Hypothalamus (tissue), 51 donors: ENCODE data around the gene SPINK1.
A peak's percentile ranks its signal among the peaks of the same experiment; 100 is the strongest.
"Not testable (repeated sequence)": the region's sequence is repeated elsewhere in the genome, so short reads cannot be mapped to it uniquely, and the experiment has no call there.

Experiments used
- DNase-seq, 51 donors: peaks; one replicate each; lab custom pipeline; 2025; lab: John Stamatoyannopoulos, UW

Gene SPINK1, protein sequence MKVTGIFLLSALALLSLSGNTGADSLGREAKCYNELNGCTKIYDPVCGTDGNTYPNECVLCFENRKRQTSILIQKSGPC

DNA sequence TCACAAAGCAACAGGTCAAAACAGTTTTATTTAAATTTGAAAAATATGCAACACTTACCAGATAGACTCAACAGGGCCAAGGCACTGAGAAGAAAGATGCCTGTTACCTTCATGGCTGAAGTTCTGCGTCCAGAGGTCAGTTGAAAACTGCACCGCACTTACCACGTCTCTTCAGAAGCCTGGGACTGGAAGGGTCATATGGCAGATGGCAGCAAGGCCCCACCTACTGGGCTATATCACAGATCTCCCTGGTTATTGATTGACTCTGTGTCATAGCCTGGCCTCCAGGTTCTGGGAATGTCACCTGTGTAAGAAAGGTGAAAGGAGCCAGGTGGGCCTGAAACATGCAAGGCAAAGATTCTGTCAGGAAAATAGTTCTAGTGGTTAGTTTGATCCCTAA lies at the start of gene SPINK1:
SPINK1 (minus strand) TSS at position 207 of the 400 bp plus-strand sequence; CDS start at position 113, 94 bp downstream.
- no peak for DNase-seq

DNA sequence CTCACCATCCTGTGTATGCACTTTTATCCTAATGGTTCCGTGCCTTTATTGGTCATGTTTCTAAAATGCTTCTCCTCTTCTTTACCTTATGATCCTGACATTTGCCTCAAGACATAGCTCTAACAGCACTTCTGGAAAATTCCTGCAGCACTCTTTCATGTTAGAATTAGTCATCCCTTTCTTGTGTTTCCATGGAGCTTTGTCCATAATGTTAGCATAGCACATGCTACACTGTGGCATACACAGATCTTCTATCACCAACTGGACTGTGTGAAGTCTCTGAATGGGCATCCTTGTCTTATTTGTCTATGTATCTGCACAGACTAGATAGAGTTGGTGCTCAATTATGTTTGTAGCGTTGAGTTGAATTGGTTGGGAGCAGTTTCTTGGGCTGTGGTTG lies 49.0 kb upstream of the SPINK1 start:
- DNase-seq = no peak

DNA sequence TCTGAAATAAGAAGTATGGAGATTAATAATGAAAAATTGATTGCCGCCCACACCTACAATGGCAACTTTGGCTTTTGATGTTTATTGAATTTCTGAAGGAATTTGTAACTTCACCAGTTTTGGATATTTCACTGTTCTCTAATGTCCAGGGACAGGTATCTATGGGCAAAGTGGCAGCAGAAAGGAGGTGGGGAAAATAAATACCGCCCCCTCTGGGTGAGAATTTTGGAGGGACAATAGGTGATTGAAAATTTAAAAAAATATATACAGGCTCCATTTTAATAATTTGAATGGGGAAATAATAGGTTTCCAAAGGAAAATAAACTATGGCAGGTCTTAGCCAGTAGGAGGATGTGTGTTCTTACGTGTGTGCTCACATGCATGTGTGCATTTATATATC lies 48.3 kb upstream of the SPINK1 start:
- DNase-seq = no peak

DNA sequence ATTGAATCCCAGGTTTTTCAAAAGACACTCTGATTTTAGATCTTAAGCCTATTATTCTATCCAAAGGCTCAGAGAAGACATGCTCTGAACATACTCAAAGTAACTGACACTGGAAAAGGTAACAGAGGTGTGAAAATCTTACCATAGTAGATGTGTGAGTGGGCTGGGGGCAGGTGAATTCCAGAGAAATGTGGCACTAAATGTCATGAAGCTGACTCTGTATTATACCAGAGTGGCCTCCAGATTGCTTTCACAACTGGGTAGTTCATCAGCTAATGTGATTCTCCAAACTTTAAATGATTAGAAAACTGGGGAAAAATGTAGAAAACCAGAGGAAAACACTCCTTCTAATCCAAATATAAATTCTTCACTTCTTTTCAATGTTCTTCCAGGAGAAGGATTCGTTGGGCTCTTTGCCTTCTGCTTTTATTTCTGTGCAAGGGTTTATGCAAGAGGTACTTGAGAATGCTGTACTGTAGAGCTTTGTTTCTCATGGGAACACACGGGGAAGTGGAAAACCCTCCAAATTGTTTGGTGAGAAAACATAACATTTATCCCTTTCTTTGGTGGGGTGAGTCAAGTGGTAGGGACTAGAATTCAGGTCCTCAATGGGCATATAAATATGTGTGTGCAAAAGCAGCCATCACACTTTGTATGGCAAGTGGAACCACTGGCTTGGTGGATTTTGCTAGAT lies 46.7 kb upstream of the SPINK1 start, which contains the start of gene SCGB3A2:
SCGB3A2 (plus strand) TSS at position 646 of the 694 bp plus-strand sequence. CDS start 93 bp downstream, outside the sequence.
- DNase-seq = no peak

DNA sequence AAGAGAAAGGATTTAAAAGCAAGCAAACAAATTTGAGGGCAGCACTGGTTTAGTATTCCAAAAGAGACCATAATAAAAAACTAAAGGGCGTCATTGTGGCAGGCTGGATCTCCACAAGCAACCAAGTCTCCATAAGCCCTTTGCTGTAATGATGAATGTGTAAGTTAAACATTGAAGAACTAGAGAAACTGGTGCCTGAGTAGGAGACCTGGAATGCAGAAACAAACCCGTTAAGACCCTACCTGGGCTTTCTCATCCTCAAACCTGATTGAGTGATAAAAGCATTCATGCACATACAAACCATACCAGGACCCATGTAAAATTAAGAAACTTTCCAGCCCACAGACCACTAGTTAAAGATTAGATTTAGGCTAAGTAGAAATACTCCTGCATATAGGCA lies 45.2 kb upstream of the SPINK1 start:
- DNase-seq = no peak

DNA sequence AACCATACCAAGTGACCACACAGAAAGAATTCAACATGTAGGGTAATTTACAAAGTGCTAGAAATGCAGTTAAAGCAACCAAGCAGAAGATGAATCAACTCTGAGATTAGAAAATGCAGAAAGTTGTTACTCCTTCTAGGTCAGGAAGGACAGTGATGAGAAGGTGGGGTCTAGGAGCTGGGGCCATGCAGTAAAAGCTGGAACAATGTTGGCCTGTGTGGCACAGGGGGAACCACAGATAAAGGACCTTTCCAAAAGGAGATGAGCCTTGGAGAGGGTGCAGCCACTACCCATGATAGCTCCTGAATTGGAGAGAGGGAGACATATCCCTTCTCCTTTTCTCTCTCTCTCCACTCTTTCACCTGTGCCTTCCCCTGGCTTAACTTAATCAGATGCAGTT lies 44.7 kb upstream of the SPINK1 start:
- no peak for DNase-seq

DNA sequence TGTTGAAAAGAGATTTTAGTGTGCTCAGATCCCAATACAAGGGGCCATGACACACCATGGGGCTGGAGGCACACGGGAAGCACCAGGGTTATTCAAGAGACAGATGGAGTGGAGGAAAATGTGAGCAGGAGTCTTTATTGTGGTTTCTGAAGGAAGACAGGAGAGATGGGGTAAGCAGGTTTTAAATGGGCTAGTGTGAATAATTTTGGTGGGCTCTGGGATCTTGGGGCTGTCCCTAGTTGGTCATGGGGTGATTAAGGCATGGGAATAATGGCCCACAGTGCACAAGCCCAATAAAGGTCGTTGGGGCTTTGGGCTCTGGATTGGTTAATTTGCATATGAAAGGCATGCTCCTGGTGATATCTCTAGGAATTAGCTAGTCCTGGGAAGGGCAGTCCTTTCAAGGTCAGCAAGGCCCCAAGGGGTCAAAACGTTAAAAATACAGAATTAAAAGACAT lies 43.5 kb upstream of the SPINK1 start:
- no peak for DNase-seq

DNA sequence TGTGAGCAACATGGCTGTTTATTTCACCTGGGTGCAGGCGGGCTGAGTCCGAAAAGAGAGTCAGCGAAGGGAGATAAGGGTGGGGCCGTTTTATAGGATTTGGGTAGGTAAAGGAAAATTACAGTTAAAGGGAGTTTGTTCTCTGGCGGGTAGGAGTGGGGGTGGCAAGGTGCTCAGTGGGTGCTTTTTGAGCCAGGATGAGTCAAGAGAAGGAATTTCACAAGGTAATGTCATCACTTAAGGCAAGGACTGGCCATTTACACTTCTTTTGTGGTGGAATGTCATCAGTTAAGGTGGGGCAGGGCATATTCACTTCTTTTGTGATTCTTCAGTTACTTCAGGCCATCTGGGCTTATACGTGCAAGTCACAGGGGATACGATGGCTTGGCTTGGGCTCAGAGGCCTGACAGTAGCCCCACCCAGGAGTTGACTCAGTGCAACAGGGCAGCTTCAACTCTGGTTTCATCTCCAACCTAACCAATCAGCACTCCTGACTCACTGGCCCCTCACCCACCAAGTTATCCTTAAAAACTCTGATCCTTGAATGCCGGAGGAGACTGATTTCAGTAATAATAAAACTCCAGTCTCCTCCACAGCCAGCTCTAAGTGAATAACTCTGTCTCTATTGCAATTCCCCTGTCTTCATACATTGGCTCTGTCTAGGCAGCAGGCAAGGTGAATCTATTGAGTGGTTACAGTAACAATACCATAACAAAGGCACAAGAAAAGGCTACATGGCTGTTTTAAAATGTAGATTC lies 42.8 kb upstream of the SPINK1 start:
- not testable (repeated sequence) for DNase-seq

DNA sequence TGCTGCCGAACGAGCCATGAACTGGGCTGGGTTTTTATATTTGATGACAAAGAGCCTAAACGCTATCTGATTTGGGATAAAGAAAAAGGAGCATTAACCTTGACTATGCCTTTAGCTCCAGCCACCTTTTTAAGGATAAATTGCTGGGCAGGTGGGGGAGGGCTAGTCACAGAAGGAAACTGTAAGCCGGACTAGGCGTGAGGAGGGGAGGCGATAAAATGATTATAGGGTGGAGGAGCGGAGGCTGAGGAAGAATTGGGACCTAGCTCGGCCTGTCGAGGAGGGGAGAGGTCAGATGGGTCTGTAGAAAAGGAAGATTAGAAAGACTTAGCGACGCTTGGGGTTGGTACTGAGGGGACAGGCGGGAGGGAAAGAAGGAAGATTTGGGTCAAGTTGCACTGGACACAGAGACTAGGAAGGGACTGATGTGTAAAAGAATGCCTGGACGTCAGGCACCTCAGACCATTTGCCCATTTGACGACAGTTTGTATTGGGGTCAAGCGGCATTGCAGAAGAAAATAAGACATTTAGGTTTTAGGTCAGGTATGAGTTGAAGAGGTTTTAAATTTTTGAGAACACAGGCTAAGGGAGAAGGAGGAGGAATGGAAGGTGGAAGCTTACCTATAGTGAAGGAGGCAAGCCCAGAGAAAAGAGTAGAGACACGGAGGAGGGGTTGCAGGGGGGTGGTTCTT lies 41.4 kb upstream of the SPINK1 start:
- DNase-seq = not testable (repeated sequence)

DNA sequence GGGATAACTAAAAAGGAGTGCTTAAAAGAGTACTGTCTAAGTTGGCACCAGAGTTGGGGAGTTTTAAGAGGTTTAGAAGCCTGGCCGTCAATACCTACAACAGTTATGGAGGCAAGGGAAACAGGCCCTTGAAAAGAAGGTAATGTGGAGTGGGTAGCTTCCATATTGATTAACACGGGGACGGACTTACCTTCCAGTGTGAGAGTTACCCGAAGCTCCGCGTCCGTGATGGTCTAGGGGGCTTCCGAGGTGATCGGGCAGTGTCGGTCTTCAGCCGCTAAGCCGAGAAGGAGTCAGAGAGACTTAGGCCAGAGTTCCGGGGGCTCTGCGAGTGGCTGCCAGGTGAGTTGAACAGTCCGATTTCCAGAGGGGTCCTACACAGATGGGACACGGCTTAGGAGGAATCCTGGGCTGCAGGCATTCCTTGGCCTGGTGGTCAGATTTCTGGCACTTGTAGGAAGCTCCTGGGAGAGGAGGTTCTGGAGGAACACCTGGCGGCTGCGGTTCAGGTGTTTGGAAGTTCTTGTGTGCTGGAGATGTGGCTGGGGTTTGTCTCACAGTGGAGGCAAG lies 40.6 kb upstream of the SPINK1 start:
- not testable (repeated sequence) for DNase-seq

DNA sequence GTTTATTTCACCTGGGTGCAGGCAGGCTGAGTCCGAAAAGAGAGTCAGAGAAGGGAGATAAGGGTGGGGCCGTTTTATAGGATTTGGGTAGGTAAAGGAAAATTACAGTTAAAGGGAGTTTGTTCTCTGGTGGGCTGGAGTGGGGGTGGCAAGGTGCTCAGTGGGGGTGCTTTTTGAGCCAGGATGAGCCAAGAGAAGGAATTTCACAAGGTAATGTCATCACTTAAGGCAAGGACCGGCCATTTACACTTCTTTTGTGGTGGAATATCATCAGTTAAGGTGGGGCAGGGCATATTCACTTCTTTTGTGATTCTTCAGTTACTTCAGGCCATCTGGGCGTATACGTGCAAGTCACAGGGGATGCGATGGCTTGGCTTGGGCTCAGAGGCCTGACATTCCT lies 38.4 kb upstream of the SPINK1 start:
- not testable (repeated sequence) for DNase-seq

DNA sequence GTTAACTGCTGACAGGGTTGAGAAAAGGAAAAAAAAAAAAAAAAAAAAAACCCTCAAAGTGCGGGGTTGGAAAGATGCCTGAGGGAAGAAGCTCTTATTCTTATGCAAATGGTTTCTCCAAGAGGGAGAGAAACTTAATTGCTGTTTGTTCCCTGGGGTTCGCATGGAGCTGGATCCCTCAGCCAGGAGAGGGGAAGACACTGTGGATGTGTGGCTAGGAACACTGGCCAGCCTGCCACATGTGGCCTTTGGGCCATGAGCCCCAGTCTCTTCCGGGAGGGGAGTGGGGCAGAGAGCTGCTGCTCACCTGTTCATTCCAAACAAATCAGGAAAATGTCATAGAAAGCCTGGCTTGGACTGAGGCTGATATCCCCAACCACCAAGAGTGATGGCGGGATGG lies 37.6 kb upstream of the SPINK1 start:
- no peak for DNase-seq

DNA sequence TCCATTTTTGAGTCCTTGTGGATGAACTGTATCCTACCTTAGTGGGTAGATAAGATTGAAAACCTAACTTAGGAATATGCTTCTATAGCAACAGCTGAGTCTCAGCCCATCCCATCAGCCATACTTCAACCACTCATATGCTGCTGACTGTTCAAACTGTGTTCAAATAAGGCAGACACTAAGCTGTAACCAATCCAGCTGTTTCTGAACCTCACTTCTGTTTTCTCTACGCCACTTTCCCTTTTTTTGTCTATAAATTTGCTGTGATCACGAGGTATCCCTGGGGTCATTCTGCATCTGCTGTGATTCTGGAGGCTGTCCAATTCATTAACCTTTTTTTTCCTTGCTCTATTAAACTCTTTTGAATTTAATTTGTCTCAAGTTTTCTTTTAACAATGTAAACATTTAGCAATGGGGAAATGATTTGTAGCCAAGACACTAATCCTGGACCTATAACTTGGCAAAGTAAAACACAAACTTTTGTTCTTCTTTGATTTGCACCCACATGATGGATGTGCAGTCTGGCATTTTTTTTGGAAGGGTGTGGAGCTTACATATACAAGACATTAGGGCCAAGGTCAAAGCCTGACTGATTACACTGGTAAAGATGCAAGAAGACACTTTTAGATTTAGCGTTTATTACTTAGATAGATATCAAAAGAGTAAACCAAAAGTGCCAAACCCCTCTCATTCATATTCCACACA lies 32.1 kb upstream of the SPINK1 start:
- DNase-seq = no peak

DNA sequence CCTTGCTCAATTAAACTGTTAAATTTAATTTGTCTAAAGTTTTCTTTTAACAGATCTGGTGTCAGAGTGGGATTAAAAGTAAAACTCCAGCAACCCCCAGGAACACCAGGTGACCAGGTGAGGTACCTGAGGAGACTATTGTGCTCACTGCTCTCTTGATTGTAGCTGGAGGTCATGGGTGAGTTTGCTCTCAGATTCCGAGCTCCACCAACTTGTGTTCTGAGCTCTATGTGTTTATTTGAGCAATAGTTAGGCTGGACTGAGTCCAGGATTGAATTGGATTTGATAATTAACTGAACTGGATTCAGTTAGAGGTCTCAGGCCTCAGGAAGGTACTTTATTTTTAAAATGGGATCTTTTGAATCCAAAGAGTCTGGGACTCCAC lies 29.2 kb upstream of the SPINK1 start:
- no peak for DNase-seq

DNA sequence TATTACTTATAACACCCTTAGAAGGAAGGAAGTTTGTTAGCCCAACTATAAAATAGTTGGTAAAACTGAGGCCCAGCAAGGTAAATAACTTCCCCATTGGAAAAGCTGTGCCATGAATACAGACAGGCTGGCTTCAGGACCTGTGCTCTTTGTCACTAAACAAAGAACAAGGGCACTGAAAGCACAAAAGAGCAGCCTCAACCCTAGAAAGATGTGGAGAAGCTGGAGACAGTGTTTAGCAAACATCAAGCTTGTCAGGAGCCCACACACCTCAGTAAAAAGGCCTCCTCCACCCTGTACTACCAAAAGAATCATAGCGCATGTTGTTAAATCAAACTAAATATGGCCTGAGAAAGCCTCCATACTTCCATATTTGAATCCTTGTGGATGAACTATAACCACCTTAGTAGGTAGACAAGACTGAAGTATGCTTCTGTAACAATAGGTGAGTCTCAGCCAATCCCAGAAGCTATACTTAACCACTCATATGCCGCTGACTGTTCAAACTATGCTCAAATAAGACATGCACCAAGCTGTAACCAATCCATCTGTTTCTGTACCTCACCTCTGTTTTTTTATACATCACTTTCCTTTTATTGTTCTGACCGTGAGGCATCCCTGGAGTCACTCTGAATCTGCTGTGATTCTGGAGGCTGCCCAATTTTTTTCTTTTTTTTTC lies 28.6 kb upstream of the SPINK1 start:
- DNase-seq = no peak

DNA sequence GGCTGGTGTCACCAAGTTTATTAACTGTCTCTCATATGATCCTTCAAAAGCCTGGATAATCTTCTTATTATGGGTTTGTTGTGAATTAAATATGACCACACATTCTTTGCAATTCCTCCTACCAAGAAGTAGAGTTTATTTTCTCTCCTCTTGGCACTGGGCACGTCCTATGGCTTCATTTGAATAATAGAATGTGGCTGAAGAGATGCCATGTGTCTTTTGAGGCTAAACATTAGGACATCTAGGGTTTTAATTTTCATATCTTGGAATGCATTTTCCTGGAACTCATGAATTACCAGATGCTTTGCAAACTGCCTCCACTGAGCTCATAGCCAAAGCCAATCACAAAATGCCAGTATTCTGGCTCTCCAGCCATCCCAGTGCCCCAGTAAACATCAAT lies 27.1 kb upstream of the SPINK1 start:
- no peak for DNase-seq

DNA sequence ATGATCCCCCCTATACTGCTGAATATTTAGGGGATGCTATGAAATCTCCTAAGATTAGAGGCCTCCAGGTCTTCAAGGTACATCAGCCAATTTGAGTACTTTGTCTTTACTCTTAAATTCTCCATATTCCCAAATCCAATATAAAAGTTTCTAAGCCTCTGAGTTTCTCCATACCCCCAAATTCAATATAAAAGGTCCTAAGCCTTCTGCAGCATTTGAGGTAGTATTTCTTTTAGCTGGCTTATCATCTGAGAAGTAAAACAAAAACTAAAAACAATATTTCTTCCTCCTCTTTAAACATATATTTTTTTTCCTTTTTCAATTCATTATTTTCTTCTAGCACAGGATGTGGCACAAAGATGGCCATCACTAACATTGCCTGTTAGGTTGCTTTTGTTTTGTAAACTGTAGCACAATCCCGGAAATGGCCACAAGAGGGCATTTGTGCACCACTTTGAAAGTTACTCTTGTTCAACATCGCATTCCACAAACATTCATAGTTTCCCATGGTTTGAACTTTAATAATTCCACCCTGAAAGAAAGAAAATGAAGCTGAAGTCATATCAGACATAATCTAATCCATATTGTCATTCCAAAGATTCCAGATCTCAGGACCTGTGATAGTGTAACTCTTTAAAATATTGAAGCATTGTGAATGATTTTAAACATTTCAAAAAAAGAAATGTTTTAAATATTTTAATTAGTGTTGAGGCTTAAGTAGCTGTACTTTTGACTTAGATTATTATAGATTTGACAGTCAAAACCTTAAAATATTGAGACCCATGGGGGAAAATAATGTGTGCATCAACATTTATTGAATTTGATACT lies 26.0 kb upstream of the SPINK1 start:
- peak in 34 of 51 donors; percentile 0 to 75 (median 22) for DNase-seq

DNA sequence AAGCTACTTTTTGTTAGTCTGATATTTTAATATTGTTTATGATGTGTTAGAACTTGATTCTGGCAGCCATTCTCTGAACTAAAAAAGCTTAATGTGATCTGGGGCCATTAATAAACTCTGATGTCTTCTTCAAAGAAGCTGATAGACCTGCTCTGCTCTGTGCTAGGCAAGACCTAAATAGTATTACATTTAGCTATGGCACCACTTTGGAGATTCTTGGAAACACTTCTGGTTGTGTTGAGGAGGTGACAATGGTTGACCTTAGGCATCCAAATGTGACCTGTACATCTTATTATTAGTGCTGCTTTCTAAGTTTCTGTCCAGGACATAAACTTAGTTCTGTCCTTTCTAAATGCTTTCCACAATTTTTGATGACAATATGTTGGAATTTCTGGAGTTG lies 25.3 kb upstream of the SPINK1 start:
- no peak for DNase-seq

DNA sequence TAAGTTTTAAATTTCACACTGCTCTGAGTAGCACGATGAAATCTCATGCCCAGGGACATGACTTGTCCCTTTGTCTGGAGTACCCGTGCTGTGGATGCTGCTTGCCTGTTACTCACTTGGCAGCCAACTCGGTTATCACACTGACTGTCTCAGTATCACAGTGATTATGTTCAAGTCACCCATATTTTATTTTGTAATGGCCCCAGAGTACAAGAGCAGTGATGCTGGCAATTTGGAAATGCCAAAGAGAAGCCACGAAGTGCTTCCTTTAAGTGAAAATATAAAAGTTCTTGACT lies 24.3 kb upstream of the SPINK1 start:
- no peak for DNase-seq
